ENCODE measurements around the gene HRG.

The HRG gene

GRCh38 chr3:186639778-186640472, 25.9 kb upstream of the HRG start, which contains the start of gene FETUB:
TSS of gene FETUB (plus strand) at chr3:186640399. CDS start at chr3:186640461, 62 bp downstream.
- no peak for DNase-seq

- no peak for DNase-seq
Measured at GRCh38 chr3:186640473-186640818, 25.4 kb upstream of the HRG start.

- DNase-seq: no peak
Measured at GRCh38 chr3:186640929-186641328, 24.9 kb upstream of the HRG start.

GRCh38 chr3:186642014-186642413, 23.8 kb upstream of the HRG start:
- DNase-seq: no peak

- DNase-seq: no peak
Measured at GRCh38 chr3:186643493-186643892, 22.3 kb upstream of the HRG start.

GRCh38 chr3:186644683-186645082, 21.1 kb upstream of the HRG start:
- DNase-seq: no peak

- no peak for DNase-seq
Measured at GRCh38 chr3:186646106-186646505, 19.7 kb upstream of the HRG start.

- no peak for DNase-seq
Measured at GRCh38 chr3:186646841-186647240, 19.0 kb upstream of the HRG start.

GRCh38 chr3:186648851-186649250, 17.0 kb upstream of the HRG start:
- no peak for DNase-seq

GRCh38 chr3:186651678-186652215, 14.1 kb upstream of the HRG start:
- DNase-seq: no peak

GRCh38 chr3:186653080-186653707, 12.6 kb upstream of the HRG start:
- DNase-seq: no peak

GRCh38 chr3:186653984-186654383, 11.8 kb upstream of the HRG start:
- DNase-seq: no peak

- DNase-seq: no peak
Measured at GRCh38 chr3:186663361-186664118, 2.3 kb upstream of the HRG start.

- DNase-seq: no peak
Measured at GRCh38 chr3:186664119-186664495, 1.7 kb upstream of the HRG start.

- no peak for DNase-seq
Measured at GRCh38 chr3:186664506-186664905, 1.3 kb upstream of the HRG start.

- no peak for DNase-seq
Measured at GRCh38 chr3:186668426-186668825, 2.6 kb downstream of the HRG start.

GRCh38 chr3:186669378-186670084, 3.7 kb downstream of the HRG start:
- DNase-seq: no peak

GRCh38 chr3:186670155-186670554, 4.3 kb downstream of the HRG start:
- DNase-seq: no peak

GRCh38 chr3:186671051-186671450, 5.2 kb downstream of the HRG start:
- no peak for DNase-seq

GRCh38 chr3:186678604-186679003, 12.8 kb downstream of the HRG start:
- DNase-seq: no peak

- no peak for DNase-seq
Measured at GRCh38 chr3:186679151-186679550, 13.3 kb downstream of the HRG start.

- no peak for DNase-seq
Measured at GRCh38 chr3:186680869-186681268, 15.1 kb downstream of the HRG start.

- DNase-seq: no peak
Measured at GRCh38 chr3:186682812-186683211, 17.0 kb downstream of the HRG start.
